ENCODE measurements around the gene PCOLCE2.

- TF ChIP-seq GATA3 (IDR thresholded peaks at IDR 0.05; ENCODE audit: low read depth, low read length) (no peak), GATA2 (IDR thresholded peaks at IDR 0.05; ENCODE audit: low read depth, low read length) (no peak)
Measured at GRCh38 chr3:142837526-142837925, 51.4 kb downstream of the PCOLCE2 start.
